HPDE6-E6E7 (cell line): ENCODE measurements around the gene SIRPA.
A peak's percentile ranks its signal among the peaks of the same experiment; 100 is the strongest.

Source experiments
- DNase-seq: peaks from one replicate; pipeline ENCODE4 v3.0.0; 2011; ENCODE audit warnings: missing footprints; ENCODE audit errors: extremely low spot score

Gene SIRPA

GRCh38 chr20:1894951-1895673 is at the start of gene SIRPA:
SIRPA (plus strand) TSS chr20:1895407; CDS start chr20:1895448, 41 bp downstream.
- peak; percentile 89 for DNase-seq

- no peak for DNase-seq
Observed at GRCh38 chr20:1845701-1846100, 49.5 kb upstream of the SIRPA start.

GRCh38 chr20:1846341-1846740 is 48.9 kb upstream of the SIRPA start:
- DNase-seq: no peak

- no peak for DNase-seq
Observed at GRCh38 chr20:1846876-1847275, 48.3 kb upstream of the SIRPA start.

- no peak for DNase-seq
Observed at GRCh38 chr20:1847780-1848179, 47.4 kb upstream of the SIRPA start.

- no peak for DNase-seq
Observed at GRCh38 chr20:1848373-1848772, 46.8 kb upstream of the SIRPA start.

GRCh38 chr20:1851396-1851795 is 43.8 kb upstream of the SIRPA start:
- no peak for DNase-seq

GRCh38 chr20:1853473-1853872 is 41.7 kb upstream of the SIRPA start:
- DNase-seq: no peak

GRCh38 chr20:1854246-1854645 is 41.0 kb upstream of the SIRPA start:
- no peak for DNase-seq

GRCh38 chr20:1855109-1855508 is 40.1 kb upstream of the SIRPA start:
- DNase-seq: no peak

GRCh38 chr20:1855690-1856089 is 39.5 kb upstream of the SIRPA start:
- DNase-seq: no peak

GRCh38 chr20:1856424-1856823 is 38.8 kb upstream of the SIRPA start:
- DNase-seq: no peak

- DNase-seq: no peak
Observed at GRCh38 chr20:1857466-1857865, 37.7 kb upstream of the SIRPA start.

- no peak for DNase-seq
Observed at GRCh38 chr20:1858871-1859270, 36.3 kb upstream of the SIRPA start.

GRCh38 chr20:1860446-1860845 is 34.8 kb upstream of the SIRPA start:
- DNase-seq: peak; percentile 71

- no peak for DNase-seq
Observed at GRCh38 chr20:1861347-1861976, 33.7 kb upstream of the SIRPA start.

- no peak for DNase-seq
Observed at GRCh38 chr20:1861996-1862662, 33.1 kb upstream of the SIRPA start.

- no peak for DNase-seq
Observed at GRCh38 chr20:1862663-1863053, 32.5 kb upstream of the SIRPA start.

GRCh38 chr20:1863296-1863695 is 31.9 kb upstream of the SIRPA start:
- no peak for DNase-seq

GRCh38 chr20:1866834-1867233 is 28.4 kb upstream of the SIRPA start:
- DNase-seq: no peak

GRCh38 chr20:1867495-1868260 is 27.5 kb upstream of the SIRPA start:
- no peak for DNase-seq

GRCh38 chr20:1868856-1869255 is 26.4 kb upstream of the SIRPA start:
- DNase-seq: no peak
